Tibial nerve (tissue), 4 donors: Measurements from ENCODE around the gene PURB.

Source experiments
- EP300 ChIP-seq, 2 donors: sonication (generic); formaldehyde crosslinking; IDR thresholded peaks; one replicate each; pipeline ENCODE4 v1.6.1; 2017; ENCODE audit warnings: antibody characterized with exemption in 2 of 2, mild to moderate bottlenecking in 1 of 2
- POLR2A ChIP-seq, 2 donors: fragments of 450-650 bp; IDR thresholded peaks; one replicate each; pipeline ENCODE4 v1.6.1; 2017; ENCODE audit warnings: antibody characterized with exemption in 2 of 2, mild to moderate bottlenecking in 2 of 2, moderate library complexity in 2 of 2
- TF ChIP-seq, protein P1 (sequence below), 5 experiments: fragments of 200-600 bp in 3 of 5; fragments of 450-650 bp in 2 of 5; sonication (generic) in 3 of 5; IDR thresholded peaks; one replicate each; pipeline ENCODE4 v1.5.1; 2016 to 2019; ENCODE audit warnings: antibody characterized with exemption in 5 of 5, mild to moderate bottlenecking in 3 of 5, moderate library complexity in 2 of 5

DNA sequence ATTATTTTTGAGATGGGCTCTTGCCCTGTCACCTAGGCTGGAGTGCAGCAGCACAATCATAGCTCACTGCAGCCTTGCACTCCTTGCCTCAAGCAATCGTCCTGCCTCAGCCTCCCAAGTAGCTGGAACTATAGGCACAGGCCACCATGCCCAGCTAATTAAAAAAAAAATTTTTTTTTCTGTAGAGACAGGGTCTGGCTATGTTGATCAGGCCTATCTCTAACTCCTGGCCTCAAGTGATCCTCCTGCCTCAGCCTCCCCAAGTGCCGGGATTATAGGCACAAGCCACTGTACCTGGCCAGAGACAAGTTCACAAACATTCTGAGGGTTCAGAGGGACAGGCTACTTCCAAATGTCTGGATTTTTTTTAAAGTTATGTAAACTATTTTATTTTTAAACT lies 32.1 kb upstream of the PURB start:
- TF ChIP-seq, protein P1, sequence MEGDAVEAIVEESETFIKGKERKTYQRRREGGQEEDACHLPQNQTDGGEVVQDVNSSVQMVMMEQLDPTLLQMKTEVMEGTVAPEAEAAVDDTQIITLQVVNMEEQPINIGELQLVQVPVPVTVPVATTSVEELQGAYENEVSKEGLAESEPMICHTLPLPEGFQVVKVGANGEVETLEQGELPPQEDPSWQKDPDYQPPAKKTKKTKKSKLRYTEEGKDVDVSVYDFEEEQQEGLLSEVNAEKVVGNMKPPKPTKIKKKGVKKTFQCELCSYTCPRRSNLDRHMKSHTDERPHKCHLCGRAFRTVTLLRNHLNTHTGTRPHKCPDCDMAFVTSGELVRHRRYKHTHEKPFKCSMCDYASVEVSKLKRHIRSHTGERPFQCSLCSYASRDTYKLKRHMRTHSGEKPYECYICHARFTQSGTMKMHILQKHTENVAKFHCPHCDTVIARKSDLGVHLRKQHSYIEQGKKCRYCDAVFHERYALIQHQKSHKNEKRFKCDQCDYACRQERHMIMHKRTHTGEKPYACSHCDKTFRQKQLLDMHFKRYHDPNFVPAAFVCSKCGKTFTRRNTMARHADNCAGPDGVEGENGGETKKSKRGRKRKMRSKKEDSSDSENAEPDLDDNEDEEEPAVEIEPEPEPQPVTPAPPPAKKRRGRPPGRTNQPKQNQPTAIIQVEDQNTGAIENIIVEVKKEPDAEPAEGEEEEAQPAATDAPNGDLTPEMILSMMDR (IDR thresholded peaks at IDR 0.05): no peak
- TF ChIP-seq POLR2A (IDR thresholded peaks at IDR 0.05) (no peak), EP300 (IDR thresholded peaks at IDR 0.05) (no peak)
